ENCODE results near the gene IRGQ.
"Not testable (repeated sequence)": the region's sequence is repeated elsewhere in the genome, so short reads cannot be mapped to it uniquely, and the experiment has no call there.

The IRGQ gene

DNA sequence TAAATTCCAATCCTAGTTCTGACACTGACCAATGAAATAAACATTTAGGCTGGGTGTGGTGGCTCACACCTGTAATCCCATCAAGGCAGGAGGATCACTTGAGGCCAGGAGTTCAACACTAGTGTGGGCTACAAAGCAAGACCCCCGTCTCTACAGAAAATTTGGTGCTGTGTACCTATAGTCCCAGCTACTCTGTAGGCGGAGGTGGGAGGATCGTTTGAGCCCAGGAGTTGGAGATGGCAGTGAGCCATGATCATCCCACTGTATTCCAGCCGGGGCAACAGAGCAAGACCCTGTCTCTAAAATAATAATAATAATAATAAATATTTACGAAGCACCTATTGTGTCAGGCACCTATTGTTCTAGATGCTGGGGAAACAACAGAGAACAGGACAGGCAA is 6.7 kb downstream of the IRGQ start:
- Histone ChIP-seq H3K4me1 (ENCODE audit: control insufficient read depth, insufficient read depth, low read length) (no peaks in the 10 kb centered on the region), H3K36me3 (ENCODE audit: control insufficient read depth, insufficient read depth, low read length) (peaks cover 15% of the 10 kb centered on the region), H3K4me3 (ENCODE audit: low read length) (no peak overlapping the region), H3K27ac (ENCODE audit: low read length) (no peak overlapping the region), H3K9me3 (ENCODE audit: control insufficient read depth, insufficient read depth, low read length) (no peaks in the 10 kb centered on the region), H3K27me3 (ENCODE audit: control insufficient read depth, insufficient read depth, low read length) (no peaks in the 10 kb centered on the region)
- no peak for DNase-seq (ENCODE audit: low read depth, low spot score)
- no CpG with 5 or more reads among the region's 5 CpGs for WGBS (ENCODE audit: insufficient coverage, insufficient read length)

DNA sequence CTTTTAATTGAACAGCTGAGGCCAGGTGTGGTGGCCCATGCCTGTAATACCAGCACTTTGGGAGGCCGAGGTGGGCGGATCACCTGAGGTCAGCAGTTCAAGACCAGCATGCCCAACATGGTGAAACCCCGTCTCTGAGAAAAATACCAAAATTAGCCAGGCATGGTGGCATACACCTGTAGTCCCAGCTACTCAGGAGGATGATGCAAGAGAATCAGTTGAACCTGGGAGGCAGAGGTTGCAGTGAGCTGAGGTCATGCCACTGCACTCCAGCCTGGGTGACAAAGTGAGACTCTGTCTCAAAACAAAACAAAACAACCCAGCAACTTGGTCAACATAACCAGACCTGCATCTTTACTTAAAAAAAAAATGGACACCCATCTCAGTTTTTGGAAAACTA is 8.9 kb downstream of the IRGQ start:
- H3K27me3 ChIP-seq (ENCODE audit: control insufficient read depth, insufficient read depth, low read length); DNase-seq (ENCODE audit: low read depth, low spot score): not testable (repeated sequence)
- WGBS (ENCODE audit: insufficient coverage, insufficient read length), result no CpG with 5 or more reads among the region's 3 CpGs

DNA sequence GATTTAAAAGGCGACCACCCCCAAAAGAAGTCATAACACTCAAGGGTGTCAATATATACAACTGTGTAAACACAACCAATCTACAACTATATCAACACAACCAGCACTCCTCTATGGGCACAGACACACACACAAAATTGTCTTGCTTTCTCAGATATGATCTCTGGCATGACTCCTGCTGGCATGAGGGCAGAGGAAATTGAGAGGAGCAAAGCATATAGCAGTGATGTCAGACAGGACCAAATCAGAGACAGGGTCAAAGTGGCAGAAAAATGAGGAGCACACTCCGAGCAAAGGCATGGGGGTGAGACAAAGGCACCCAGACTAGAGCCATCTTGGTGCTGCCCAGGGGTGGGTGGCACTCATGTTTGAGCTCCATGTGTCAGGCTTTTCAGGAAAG is 9.6 kb downstream of the IRGQ start:
- Histone ChIP-seq H3K9me3 (ENCODE audit: control insufficient read depth, insufficient read depth, low read length) (no peaks in the 10 kb centered on the region), H3K36me3 (ENCODE audit: control insufficient read depth, insufficient read depth, low read length) (no peaks in the 10 kb centered on the region), H3K4me3 (ENCODE audit: low read length) (no peak overlapping the region), H3K27ac (ENCODE audit: low read length) (no peak overlapping the region), H3K4me1 (ENCODE audit: control insufficient read depth, insufficient read depth, low read length) (no peaks in the 10 kb centered on the region), H3K27me3 (ENCODE audit: control insufficient read depth, insufficient read depth, low read length) (no peaks in the 10 kb centered on the region)
- no CpG with 5 or more reads among the region's 2 CpGs for WGBS (ENCODE audit: insufficient coverage, insufficient read length)
- DNase-seq (ENCODE audit: low read depth, low spot score), result no peak

More for the DNA sequence above, 8.9 kb downstream of the IRGQ start:
- H3K36me3 ChIP-seq (ENCODE audit: control insufficient read depth, insufficient read depth, low read length); H3K9me3 ChIP-seq (ENCODE audit: control insufficient read depth, insufficient read depth, low read length); H3K4me1 ChIP-seq (ENCODE audit: control insufficient read depth, insufficient read depth, low read length); H3K27ac ChIP-seq (ENCODE audit: low read length); H3K4me3 ChIP-seq (ENCODE audit: low read length): not testable (repeated sequence)

DNA sequence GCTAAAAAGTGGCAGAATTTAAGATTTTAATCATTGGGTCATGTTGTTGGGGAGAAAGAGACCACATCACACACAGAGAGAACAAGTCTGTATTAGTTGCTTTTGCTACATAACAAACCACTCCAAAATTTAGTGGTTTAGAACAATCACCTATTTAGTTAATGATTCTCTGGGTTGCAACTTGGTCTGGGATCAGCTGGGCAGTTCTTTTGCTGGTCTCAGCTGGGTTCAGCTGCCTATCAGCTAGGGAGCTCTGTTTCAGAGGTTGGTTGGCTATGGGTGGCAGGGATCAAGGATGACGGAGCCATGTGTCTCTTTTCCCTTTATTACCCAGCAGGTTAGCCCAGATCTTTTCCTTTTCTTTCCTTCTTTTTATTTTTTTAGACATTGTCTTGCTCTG is 11.4 kb downstream of the IRGQ start:
- no peak for DNase-seq (ENCODE audit: low read depth, low spot score)

DNA sequence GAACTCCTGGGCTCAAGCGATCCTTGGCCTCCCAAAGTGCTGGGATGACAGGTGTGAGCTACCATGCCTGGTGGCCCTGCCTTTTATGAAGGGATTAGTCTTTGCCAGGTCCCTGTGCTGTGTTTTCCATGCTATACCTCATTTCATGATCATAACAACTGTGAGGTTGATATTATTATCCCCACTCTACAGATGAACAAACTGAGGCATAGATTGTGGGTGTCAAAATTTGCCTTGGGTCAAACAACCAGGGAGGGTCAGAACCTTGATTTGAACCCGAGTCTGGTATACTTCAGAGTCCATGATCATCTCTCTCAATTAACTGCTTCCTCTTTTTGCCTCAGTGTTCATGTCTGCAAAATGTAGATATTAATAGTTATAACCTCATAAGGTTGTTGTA is 13.4 kb downstream of the IRGQ start:
- Histone ChIP-seq H3K27ac (ENCODE audit: low read length) (no peak overlapping the region), H3K9me3 (ENCODE audit: control insufficient read depth, insufficient read depth, low read length) (no peaks in the 10 kb centered on the region), H3K4me3 (ENCODE audit: low read length) (no peak overlapping the region), H3K27me3 (ENCODE audit: control insufficient read depth, insufficient read depth, low read length) (no peaks in the 10 kb centered on the region), H3K4me1 (ENCODE audit: control insufficient read depth, insufficient read depth, low read length) (no peaks in the 10 kb centered on the region), H3K36me3 (ENCODE audit: control insufficient read depth, insufficient read depth, low read length) (no peaks in the 10 kb centered on the region)
- no CpG with 5 or more reads among the region's 2 CpGs for WGBS (ENCODE audit: insufficient coverage, insufficient read length)
- no peak for DNase-seq (ENCODE audit: low read depth, low spot score)

More for the DNA sequence above, 11.4 kb downstream of the IRGQ start:
- H3K36me3 ChIP-seq (ENCODE audit: control insufficient read depth, insufficient read depth, low read length), result no peaks in the 10 kb centered on the region
- H3K27ac ChIP-seq (ENCODE audit: low read length), result no peak overlapping the region
- no peaks in the 10 kb centered on the region for H3K9me3 ChIP-seq (ENCODE audit: control insufficient read depth, insufficient read depth, low read length)
- no peak overlapping the region for H3K4me3 ChIP-seq (ENCODE audit: low read length)
- no peaks in the 10 kb centered on the region for H3K27me3 ChIP-seq (ENCODE audit: control insufficient read depth, insufficient read depth, low read length)
- no peaks in the 10 kb centered on the region for H3K4me1 ChIP-seq (ENCODE audit: control insufficient read depth, insufficient read depth, low read length)
- WGBS (ENCODE audit: insufficient coverage, insufficient read length), result no CpG with 5 or more reads among the region's 1 CpG

DNA sequence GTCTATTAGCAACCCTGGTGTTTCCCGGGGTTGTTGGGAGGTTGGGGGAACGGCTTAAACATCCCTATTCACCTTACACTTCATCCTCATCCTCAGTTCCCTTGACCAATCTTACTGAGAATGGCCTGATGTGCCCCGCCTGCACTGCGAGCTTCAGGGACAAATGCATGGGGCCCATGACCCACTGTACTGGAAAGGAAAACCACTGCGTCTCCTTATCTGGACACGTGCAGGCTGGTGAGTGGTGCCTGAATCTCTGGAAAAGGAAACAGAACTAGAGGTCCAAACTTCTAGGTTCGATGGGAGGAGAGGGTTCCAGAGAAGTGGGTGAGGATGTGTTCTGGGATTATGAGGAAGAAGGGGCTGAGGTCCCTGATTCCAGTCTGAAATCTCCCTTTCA is 14.5 kb downstream of the IRGQ start:
- DNase-seq (ENCODE audit: low read depth, low spot score), result no peak
- no peaks in the 10 kb centered on the region for H3K36me3 ChIP-seq (ENCODE audit: control insufficient read depth, insufficient read depth, low read length)
- no peaks in the 10 kb centered on the region for H3K9me3 ChIP-seq (ENCODE audit: control insufficient read depth, insufficient read depth, low read length)
- no peaks in the 10 kb centered on the region for H3K27me3 ChIP-seq (ENCODE audit: control insufficient read depth, insufficient read depth, low read length)
- no peak overlapping the region for H3K27ac ChIP-seq (ENCODE audit: low read length)
- WGBS (ENCODE audit: insufficient coverage, insufficient read length), result no CpG with 5 or more reads among the region's 7 CpGs
- 0 out of 2 replicates have a peak, but pooled peaks cover under 1% of the 10 kb centered on the region for H3K4me1 ChIP-seq (ENCODE audit: control insufficient read depth, insufficient read depth, low read length)
- no peak overlapping the region for H3K4me3 ChIP-seq (ENCODE audit: low read length)

DNA sequence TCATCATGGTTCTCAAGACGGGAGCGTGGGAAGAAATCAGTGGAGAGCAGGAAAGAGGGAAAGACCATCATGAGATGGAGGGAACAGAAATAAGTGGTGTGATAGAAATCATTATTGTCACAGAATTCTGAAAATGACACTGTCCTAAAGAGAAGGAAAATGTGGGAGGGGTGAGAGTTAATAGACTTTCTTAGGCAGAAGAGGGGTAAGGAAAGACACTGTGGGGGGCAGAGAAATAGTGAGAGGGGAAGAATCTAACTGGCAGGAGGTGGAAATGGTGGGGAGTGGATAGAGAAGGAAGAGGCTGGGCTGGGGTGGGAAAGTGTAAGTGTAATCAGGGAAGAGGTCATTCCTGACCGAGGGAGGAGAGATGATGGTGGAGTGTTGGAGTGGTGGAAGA is 17.1 kb downstream of the IRGQ start:
- H3K27ac ChIP-seq (ENCODE audit: low read length), result no peak overlapping the region
- WGBS (ENCODE audit: insufficient coverage, insufficient read length), result 100% methylated on average over 1 of the region's 3 CpGs
- no peak for DNase-seq (ENCODE audit: low read depth, low spot score)
- H3K4me3 ChIP-seq (ENCODE audit: low read length), result no peak overlapping the region
- H3K9me3 ChIP-seq (ENCODE audit: control insufficient read depth, insufficient read depth, low read length), result no peaks in the 10 kb centered on the region
- no peaks in the 10 kb centered on the region for H3K36me3 ChIP-seq (ENCODE audit: control insufficient read depth, insufficient read depth, low read length)
- 0 out of 2 replicates have a peak, but pooled peaks cover 2% of the 10 kb centered on the region for H3K4me1 ChIP-seq (ENCODE audit: control insufficient read depth, insufficient read depth, low read length)
- no peaks in the 10 kb centered on the region for H3K27me3 ChIP-seq (ENCODE audit: control insufficient read depth, insufficient read depth, low read length)

DNA sequence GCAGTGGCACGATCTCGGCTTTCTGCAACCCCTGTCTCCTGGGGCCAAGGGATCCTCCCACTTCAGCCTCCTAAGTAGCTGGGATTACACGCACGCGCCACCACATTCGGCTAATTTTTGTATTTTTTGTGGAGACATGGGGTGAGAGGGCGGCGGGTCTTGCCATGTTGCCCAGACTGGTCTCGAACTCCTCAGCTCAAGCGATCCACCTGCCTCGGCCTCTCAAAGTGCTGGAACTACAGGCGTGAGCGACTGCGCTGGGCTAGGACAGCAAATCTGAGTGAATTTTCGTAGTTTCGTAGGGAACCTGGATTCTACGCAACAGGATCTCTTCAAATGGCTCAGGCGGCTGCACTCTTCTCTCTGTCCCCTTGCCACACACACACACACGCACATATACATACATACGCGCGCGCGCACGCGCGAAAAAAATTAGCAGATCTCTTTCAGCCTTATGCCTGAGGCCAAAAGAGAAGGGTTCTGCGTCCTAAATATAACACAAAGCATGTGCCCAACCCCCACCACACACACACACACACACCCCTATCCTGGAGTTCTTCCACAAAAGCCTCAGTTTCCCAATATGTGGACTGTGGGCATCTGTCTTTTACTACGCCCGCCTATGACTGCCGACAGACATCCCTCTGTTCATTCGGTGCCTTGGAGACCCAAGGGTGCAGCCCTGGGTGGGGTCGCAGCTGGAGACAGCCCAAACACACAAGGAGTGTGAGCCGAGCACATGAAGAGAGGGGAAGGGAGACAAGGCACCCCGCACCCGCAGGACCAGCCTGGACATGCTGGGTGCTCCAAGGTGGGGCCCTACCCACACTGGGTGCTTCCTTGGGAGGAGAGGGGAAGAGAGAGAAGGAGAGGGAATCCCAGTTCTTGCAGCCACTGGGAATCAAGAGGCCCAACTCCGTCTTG is 19.7 kb downstream of the IRGQ start:
- H3K9me3 ChIP-seq (ENCODE audit: control insufficient read depth, insufficient read depth, low read length), result no peaks in the 10 kb centered on the region
- peak overlapping the region; percentile 7; the same call in 1 of the 2 replicates for H3K4me3 ChIP-seq (ENCODE audit: low read length)
- H3K4me1 ChIP-seq (ENCODE audit: control insufficient read depth, insufficient read depth, low read length), result 0 out of 2 replicates have a peak, but pooled peaks cover 2% of the 10 kb centered on the region
- no peak overlapping the region for H3K27ac ChIP-seq (ENCODE audit: low read length)
- DNase-seq (ENCODE audit: low read depth, low spot score), result no peak
- WGBS (ENCODE audit: insufficient coverage, insufficient read length), result no CpG with 5 or more reads among the region's 37 CpGs
- no peaks in the 10 kb centered on the region for H3K36me3 ChIP-seq (ENCODE audit: control insufficient read depth, insufficient read depth, low read length)
- no peaks in the 10 kb centered on the region for H3K27me3 ChIP-seq (ENCODE audit: control insufficient read depth, insufficient read depth, low read length)

DNA sequence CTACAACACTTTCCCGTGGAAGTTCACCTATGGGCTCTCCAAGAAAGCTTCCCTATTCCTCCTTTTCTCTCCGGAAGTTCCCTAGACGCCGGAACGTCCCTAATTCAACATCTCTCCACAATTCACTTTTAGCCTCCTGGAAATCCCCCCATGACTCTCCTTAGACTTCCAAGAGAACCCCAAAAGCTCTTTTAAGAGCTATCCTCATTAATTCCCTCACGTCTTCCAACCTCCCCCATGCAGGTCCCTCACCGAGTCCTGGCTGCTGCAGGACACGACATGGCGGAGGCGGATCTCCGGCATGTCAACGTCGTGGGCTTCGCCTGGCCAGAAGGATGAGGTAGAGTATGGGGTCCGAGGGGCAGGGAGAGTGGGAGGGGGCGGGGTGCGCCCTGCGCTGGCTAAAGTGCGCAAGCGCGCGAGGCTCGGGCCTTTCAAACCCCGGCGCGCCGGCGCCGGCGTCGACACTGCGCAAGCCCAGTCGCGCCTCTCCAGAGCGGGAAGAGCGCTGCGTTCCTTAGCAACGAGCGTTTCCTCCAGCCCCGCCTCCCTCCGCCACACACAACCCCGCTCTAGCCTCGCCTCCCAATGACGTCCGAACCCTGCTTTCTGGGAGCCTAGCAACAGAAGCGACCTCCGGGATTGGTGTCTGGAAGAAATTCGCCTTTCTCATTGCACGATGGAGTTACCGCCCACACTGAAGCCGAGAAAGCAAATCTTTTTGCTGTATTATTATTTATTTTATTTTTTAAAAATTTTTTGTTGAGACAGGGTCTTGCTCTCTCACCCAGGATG is 20.6 kb downstream of the IRGQ start, which contains the start of the genes PINLYP and XRCC1:
PINLYP (plus strand) TSS at position 646 of the 795 bp plus-strand sequence. CDS start 1,391 bp downstream, outside the sequence.
XRCC1 (minus strand) TSS at position 372 of the 795 bp plus-strand sequence; CDS start at position 303, 69 bp downstream.
- H3K27ac ChIP-seq (ENCODE audit: low read length), result no peak within 1 kb of the TSS
- peak; percentile 98 for DNase-seq (ENCODE audit: low read depth, low spot score)
- no peaks in the 10 kb centered on the region for H3K27me3 ChIP-seq (ENCODE audit: control insufficient read depth, insufficient read depth, low read length)
- no peaks in the 10 kb centered on the region for H3K36me3 ChIP-seq (ENCODE audit: control insufficient read depth, insufficient read depth, low read length)
- no peaks in the 10 kb centered on the region for H3K9me3 ChIP-seq (ENCODE audit: control insufficient read depth, insufficient read depth, low read length)
- WGBS (ENCODE audit: insufficient coverage, insufficient read length), result no CpG with 5 or more reads among the region's 51 CpGs
- H3K4me1 ChIP-seq (ENCODE audit: control insufficient read depth, insufficient read depth, low read length), result 0 out of 2 replicates have a peak, but pooled peaks cover 2% of the 10 kb centered on the region
- peak within 1 kb of the TSS; percentile 78; the same call in 1 of the 2 replicates for H3K4me3 ChIP-seq (ENCODE audit: low read length)

DNA sequence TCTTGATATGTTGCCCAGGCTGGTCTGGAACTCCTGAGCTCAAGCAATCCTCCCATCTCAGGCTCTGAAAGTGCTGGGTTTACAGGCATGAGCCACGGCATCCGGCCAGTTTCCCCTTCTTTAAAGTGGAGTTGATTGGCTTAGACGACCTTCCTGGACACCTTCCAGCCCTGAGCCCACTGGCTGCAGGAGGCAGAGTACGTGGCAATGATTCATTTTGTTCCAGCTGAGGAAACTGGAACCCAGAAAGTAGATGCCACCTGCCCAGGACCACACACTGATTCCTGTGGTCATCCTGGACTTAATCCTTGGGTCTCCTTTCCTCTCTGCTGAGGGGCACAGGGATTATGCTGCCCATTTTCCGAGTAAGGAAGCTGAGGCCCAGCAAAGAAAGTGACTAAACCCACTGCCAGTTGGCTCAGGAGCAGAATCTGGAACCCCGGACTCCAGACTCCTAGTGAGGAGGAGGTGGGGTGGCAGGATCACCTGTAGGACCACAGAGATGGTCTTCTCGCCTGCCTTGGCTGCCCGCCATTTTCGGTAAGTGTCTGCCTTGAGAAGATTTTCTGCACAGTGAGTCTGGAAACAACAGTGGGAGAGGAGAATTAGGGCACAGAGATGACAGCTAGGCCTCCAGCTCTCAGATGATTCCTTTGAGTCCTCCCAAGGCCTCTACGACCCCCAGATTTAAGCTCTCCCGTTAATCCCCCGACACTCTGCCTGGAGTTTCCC is 21.3 kb downstream of the IRGQ start:
- Histone ChIP-seq H3K9me3 (ENCODE audit: control insufficient read depth, insufficient read depth, low read length) (no peaks in the 10 kb centered on the region), H3K4me3 (ENCODE audit: low read length) (peak overlapping the region; percentile 78; the same call in 1 of the 2 replicates), H3K27ac (ENCODE audit: low read length) (no peak overlapping the region), H3K27me3 (ENCODE audit: control insufficient read depth, insufficient read depth, low read length) (no peaks in the 10 kb centered on the region), H3K36me3 (ENCODE audit: control insufficient read depth, insufficient read depth, low read length) (no peaks in the 10 kb centered on the region), H3K4me1 (ENCODE audit: control insufficient read depth, insufficient read depth, low read length) (0 out of 2 replicates have a peak, but pooled peaks cover 2% of the 10 kb centered on the region)
- no CpG with 5 or more reads among the region's 12 CpGs for WGBS (ENCODE audit: insufficient coverage, insufficient read length)
- no peak for DNase-seq (ENCODE audit: low read depth, low spot score)
